NT2/D1 (cell line): ENCODE measurements around the gene TINCR.
"Not testable (repeated sequence)": the region's sequence is repeated elsewhere in the genome, so short reads cannot be mapped to it uniquely, and the experiment has no call there.

Source experiments
- YY1 ChIP-seq: IDR thresholded peaks from 2 replicates; pipeline ENCODE4 v1.6.1; 2011; ENCODE audit not compliant: insufficient read length, insufficient read depth
- ZNF274 ChIP-seq: IDR thresholded peaks from 2 replicates; pipeline ENCODE4 v1.6.1; 2011; ENCODE audit warnings: mild to moderate bottlenecking, low read depth, low read length

- not testable (repeated sequence) for TF ChIP-seq ZNF274, YY1
Observed at GRCh38 chr19:5536982-5537579, 30.7 kb downstream of the TINCR start.
